Stimulated activated CD4-positive, alpha-beta T cell treated with anti-CD3 and anti-CD28 coated beads, TNF-alpha, amount 100 ng/mL, for 4 hours (primary cell): ENCODE data around the gene TNNC1.

Source experiments
- DNase-seq, 3 experiments: peaks; one replicate each; pipeline ENCODE4 v3.0.0-alpha.2; 2020; ENCODE audit warnings: low read depth in 3 of 3

TNNC1 gene

DNA sequence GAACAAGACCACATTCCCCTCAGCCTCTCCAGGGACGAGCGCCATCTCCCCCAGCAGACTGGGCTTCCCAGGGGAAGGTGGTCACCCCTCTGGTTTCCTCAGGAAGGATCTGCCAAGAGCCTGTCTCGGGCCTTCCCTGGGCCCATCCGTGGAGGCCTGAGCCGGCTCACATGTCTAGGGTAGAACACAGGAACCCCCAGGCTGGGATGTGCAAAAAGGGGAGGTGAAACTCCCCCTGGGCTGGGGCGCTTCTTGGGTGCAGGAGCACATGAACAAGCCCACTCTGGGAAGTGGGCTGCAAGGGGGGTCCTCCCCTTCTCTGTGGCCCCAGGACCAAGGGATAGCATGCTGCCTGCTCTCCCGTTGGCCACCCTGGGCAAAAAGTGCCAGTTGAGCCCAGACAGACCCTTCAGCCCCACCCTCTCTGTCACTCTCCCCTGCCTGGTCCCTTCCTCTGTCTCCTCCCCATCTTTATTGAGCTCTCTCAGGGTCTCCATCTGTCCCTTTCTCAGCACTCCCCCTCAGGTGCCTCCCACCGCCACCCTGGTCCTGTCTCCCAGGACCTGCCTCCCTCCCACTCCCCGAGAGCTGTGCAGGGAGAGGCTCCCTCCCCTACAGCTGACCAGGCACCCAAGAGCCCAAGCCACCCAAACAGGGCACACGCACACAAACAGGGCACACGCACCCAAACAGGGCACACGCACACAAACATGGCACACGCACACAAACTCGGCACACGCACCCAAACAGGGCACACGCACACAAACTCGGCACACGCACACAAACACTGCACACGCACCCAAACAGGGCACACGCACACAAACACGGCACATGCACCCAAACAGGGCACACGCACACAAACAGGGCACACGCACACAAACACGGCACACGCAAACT lies 9.8 kb downstream of the TNNC1 start:
- DNase-seq: no peak

- no peak for DNase-seq
These were observed 10.6 kb downstream of the TNNC1 start for GRCh38 chr3:52443268-52443610.

GRCh38 chr3:52442409-52443267 lies 11.2 kb downstream of the TNNC1 start:
- DNase-seq: no peak

DNA sequence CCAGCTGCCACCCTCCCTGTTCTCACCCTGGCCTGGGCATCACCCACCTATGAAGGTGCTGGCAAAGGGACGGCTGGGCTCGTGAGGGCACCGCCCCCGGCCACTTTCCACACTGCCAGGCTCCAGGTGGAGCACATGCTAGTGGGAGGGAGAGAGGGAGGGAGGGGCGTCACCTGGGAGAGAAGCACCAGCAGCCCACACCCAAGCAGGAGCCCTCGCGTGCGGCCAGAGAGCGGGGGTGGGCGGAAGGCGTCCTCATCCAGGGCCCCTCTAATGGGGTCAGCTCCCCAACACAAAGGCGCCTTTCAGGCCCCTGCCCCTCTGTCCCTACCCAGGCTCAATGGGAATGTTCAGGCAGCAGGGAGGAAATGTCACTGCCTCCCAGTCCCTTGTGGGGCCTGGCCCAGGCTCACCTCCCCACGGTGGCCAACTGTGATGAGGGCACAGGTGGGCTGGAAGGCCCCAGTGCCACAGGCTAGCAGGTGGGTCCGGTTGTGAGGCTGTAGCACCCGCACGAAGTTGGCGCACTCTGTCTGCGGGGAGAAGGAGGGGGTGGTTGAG lies 12.0 kb downstream of the TNNC1 start:
- DNase-seq: no peak

- DNase-seq: no peak
These were observed 12.6 kb downstream of the TNNC1 start for GRCh38 chr3:52441091-52441771.

- no peak for DNase-seq
These were observed 13.2 kb downstream of the TNNC1 start for GRCh38 chr3:52440671-52441070.

GRCh38 chr3:52440249-52440551 lies 13.6 kb downstream of the TNNC1 start:
- no peak for DNase-seq

DNA sequence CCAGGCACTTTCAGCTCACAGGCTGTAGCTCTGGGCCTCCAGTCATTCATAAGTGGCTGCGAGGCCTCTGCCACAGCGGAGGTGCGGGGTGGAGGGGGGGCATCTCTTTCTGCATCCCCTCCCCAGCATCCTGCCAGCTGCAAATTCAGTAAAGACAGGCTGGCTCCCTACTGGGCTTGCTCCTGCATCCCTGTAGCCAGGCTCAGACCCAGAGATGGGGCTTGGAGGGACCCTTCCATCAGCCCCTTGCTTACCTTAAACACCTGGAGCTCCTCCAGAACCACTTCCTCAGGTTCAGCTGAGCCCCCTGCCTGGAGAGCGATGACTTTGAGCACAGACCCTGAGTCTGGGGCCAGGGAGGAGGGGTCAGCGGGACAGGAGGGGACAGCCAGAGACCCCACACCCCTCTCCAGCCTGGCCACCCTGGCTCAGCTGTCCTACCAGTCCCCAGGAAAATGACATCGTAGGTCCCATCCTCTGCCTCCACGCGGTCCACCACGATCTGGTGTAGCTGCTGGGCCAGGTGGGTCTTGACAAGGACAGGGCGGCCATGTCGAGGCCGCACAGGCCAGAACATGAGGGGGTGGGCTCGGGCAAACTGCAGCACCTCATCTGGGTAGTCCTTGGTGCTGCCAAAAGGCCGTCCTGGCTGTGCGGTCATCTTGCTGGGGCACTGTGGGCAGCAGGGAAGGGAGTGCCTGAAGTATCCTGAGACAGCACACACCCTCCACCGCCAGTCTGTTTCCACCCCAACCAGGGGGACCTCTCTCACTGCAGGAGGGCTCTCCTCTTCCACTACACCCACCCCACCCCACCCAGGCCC lies 14.2 kb downstream of the TNNC1 start:
- no peak for DNase-seq

DNA sequence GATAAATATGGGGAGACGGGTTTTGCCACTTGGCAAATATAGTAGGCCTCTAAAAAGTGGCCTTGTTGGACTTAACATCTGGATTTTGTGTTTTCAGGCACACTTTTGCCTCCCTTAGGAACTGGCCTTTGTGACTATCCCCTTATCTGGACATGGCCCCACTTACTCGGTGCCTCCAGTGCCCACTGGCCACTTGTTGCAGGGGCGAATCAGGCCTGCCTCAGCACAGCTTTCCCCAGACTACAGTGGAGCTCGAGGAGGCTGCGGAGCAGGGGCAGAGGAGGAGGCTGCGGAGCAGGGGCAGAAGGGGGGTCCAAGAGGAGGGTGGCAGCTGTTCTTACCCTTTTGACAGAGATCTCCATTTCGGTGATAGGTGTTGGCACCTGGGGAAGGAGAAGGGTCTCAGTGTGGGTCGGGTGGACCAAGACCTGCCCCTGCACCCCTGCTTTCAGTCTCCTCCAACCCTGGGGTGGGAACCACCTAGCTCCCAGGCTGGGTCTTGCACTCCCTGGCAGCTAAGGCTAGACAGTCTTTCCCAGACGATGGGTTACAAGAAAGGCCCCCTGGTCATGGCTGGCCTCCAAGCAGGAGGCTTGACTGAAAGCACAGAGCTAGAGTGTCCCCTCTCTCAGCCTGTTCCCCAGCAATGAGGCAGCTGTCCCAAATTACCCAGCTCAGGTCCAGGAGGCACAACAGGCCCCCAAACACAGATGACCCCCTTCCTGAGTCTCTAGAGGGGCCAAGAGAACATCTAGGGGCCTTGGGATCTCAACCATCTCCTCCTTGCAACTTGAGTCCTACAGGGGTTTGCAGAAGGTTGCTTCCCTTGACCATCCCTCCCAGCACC lies 15.0 kb downstream of the TNNC1 start:
- no peak for DNase-seq

- no peak for DNase-seq
These were observed 15.8 kb downstream of the TNNC1 start for GRCh38 chr3:52438104-52438376.

GRCh38 chr3:52437326-52438103 lies 16.3 kb downstream of the TNNC1 start:
- DNase-seq: no peak

- DNase-seq: no peak
These were observed 17.2 kb downstream of the TNNC1 start for GRCh38 chr3:52436500-52437149.

DNA sequence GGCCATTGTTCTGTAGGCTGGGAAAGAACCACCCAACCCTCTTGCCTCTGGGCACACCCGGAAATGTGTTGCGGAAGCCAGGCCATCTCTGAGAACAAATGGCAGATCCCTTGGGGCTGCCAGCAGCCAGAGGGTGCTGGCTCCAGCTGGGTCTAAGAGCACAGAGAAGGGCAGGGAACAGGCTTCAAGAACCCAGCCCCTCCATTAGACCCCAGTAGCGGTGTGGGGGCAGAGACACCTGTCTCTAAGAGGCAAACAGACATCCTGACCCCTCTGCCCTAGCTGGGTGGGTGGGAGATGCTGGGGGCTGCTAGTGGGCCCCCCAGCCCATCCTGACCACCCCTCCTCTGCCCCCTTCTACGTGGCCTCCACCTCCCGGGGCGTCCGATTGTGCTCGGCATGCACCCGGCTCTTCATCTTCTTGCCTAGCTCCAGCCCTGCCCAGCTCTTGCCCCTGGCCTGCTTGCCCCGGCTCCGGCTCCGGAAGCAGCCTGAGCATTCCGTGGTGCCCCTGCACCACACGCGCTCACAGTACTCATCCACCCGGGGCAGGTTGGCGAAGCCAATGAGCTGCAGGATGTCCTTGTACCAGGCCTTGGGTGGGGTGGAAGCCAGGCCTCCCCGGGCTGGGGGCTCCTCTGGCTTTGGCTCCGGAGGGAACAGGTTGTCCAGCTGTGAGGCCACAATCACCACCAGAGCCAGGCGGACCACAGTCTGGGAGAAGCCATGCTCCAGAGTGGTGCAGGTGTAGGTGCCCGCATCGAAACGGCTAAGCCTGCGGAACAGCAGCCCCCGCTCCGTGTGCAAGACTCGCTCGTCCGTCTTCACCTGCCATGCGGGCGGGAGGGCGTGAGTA lies 18.4 kb downstream of the TNNC1 start:
- DNase-seq: no peak

DNA sequence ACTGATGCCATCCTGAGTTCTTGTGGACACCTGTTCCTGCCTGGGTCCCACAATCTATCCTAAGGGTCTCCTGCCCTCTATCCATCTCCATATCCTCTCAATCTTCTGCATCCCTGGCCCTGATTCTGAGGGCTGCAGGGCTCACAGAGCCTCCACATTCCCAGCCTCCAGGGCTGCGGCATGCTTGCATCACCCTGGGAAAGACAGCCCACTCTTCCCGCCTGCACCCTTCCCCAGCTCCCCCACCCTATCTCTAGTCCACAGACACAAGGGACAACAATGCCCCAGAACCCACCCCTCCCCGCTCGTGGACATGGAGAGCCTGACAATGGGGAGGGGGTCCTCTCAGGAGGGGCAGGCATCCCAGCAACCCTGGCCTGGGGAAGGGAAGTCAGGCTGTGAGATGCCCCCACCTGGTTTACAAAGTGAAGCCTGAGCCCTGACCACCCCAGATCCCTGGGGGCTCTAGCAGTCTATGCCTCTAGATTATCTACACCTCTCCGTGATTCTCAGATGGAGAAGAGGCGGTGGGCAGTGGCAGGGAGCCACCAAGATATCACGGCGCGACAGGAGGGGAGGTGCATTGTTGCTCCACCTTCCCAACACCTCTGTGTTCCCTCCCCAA lies 19.2 kb downstream of the TNNC1 start:
- no peak for DNase-seq

DNA sequence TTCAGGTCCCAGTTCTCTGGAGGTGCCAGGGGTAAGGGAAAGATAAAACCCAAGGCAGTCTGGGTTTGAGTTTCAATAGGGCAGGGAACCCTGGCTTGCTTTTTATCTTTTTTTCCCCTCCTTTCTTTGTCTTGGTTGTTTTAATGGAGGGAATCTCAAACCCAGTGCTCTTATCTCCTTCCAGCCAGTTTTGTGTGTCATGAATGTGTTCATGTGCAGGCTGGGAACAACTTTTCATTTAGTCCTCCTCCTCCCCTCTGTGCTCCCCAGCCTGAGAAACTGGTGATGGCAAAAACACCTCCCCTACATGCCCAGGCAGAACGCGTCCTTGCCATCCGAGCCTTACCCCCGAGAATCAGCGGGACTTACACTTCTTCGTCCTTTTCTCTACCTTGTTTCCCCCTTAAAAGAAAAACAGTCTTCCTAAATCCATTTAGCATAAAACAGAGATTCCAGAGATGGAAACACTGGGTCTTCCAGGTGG lies 19.8 kb downstream of the TNNC1 start:
- DNase-seq: no peak

DNA sequence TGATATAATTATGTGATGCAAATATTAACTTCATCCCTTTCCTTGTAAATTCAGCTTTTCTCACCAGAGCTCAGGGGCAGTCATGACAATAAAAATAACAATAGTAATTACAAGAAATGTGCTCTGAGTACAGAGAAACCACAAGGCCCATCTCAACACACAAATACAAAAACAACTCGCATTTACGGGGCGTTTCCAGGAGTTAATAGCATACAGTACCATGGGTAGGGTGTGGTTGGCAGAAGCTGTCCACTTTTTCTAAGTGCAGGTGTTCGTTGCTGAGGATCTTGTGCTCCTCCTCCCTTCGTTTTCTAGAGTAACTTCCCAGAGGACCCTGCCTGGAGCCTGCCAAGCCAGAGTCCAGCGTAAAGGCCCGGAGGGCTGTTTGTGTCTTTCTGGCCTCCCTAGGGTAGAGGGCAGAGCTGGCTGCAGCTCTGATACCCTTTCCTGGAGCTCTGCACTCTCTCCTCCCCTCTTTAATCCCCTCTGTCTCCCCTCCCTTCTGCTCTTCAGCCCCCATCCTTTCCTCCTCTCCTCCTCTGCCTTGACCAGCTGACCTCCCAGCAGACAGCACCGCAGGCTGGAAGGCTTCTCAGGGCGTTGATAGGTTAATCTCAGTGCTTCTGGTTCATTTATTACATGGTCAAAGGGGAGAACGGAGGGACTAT lies 20.4 kb downstream of the TNNC1 start:
- no peak for DNase-seq

- DNase-seq: no peak
These were observed 21.1 kb downstream of the TNNC1 start for GRCh38 chr3:52432691-52433141.
